ENCODE results near the gene DDX59. TPM values are rescaled to one million over a fixed set of nuclear protein-coding genes. Genes with fewer than 3 reads are reported as not detected.

DDX59 gene
- total RNA-seq, 1 experiment from 2014 or later = 19.4 TPM

GRCh38 chr1:200620273-200621131 lies 49.2 kb downstream of the DDX59 start, which contains the start of gene KIF14 (continued):
- no peak for TF ChIP-seq JUN (CRISPR knock-in tag; IDR thresholded peaks at IDR 0.05)
- 0 out of 2 replicates have a peak, but pooled peaks have one; percentile 43 for TF ChIP-seq TCF7 (CRISPR knock-in tag; IDR thresholded peaks at IDR 0.05; ENCODE audit: low read depth)
- TF ChIP-seq HMGXB4 (CRISPR knock-in tag; IDR thresholded peaks at IDR 0.05) = peak; percentile 46; the same call in 1 of the 2 replicates
- no peak for TF ChIP-seq AR (CRISPR knock-in tag; IDR thresholded peaks at IDR 0.05)
- TF ChIP-seq FOXJ3 (CRISPR knock-in tag; IDR thresholded peaks at IDR 0.05; ENCODE audit: borderline replicate concordance) = no peak
- no peak for TF ChIP-seq KAT7 (CRISPR knock-in tag; IDR thresholded peaks at IDR 0.05; ENCODE audit: borderline replicate concordance)
- TF ChIP-seq CREM (CRISPR knock-in tag; IDR thresholded peaks at IDR 0.05) = peak; percentile 79; the same call in 1 of the 2 replicates
- TF ChIP-seq RELA (CRISPR knock-in tag; IDR thresholded peaks at IDR 0.05; ENCODE audit: borderline replicate concordance) = no peak
- no peak for TF ChIP-seq ZNF512 (CRISPR knock-in tag; IDR thresholded peaks at IDR 0.05; ENCODE audit: borderline replicate concordance)
- TF ChIP-seq RORB (CRISPR knock-in tag; IDR thresholded peaks at IDR 0.05) = no peak
- TF ChIP-seq ZNF219 (CRISPR knock-in tag; IDR thresholded peaks at IDR 0.05; ENCODE audit: borderline replicate concordance) = no peak
- TF ChIP-seq CREB1 (CRISPR knock-in tag; IDR thresholded peaks at IDR 0.05) = no peak
- no peak for TF ChIP-seq ATF1 (CRISPR knock-in tag; IDR thresholded peaks at IDR 0.05)
- TF ChIP-seq SOX15 (CRISPR knock-in tag; IDR thresholded peaks at IDR 0.05) = no peak
- TF ChIP-seq GABPB1 (CRISPR knock-in tag; IDR thresholded peaks at IDR 0.05) = peak; percentile 77
- TF ChIP-seq FOXP4 (CRISPR knock-in tag; IDR thresholded peaks at IDR 0.05) = peak; percentile 76
- no peak for TF ChIP-seq ZSCAN18 (CRISPR knock-in tag; IDR thresholded peaks at IDR 0.05)
- TF ChIP-seq MAX (CRISPR knock-in tag; IDR thresholded peaks at IDR 0.05) = peak; percentile 75
- TF ChIP-seq FOXP1 (CRISPR knock-in tag; IDR thresholded peaks at IDR 0.05; ENCODE audit: borderline replicate concordance) = peak; percentile 90
- TF ChIP-seq CBFB (CRISPR knock-in tag; IDR thresholded peaks at IDR 0.05; ENCODE audit: low read depth) = no peak
- TF ChIP-seq ZNF281 (CRISPR knock-in tag; IDR thresholded peaks at IDR 0.05) = no peak
